Subcutaneous adipose tissue (tissue), 4 donors: ENCODE results near the gene CYP11A1. TPM values are rescaled to one million over a fixed set of nuclear protein-coding genes. Genes with fewer than 3 reads are reported as not detected.

Experiments used
- total RNA-seq, 4 donors: library from RNA; depleted of rRNA; stranded (reverse); fragments of >200 nt; gene quantifications; one replicate each; pipeline ENCODE4 v1.1.0, GENCODE V29; 2016
- TF ChIP-seq, protein P1 (sequence below): fragments of 450-650 bp; IDR thresholded peaks from one replicate; pipeline ENCODE4 v1.5.1; 2016; ENCODE audit warnings: low read depth, mild to moderate bottlenecking, control low read depth, antibody characterized with exemption, moderate library complexity

The CYP11A1 gene
- total RNA-seq, 4 donors from 2014 or later: 1.6 to 3.6 (median 2.5) TPM

GRCh38 chr15:74368121-74368520 lies 675 bp upstream of the CYP11A1 start:
- TF ChIP-seq, protein P1, sequence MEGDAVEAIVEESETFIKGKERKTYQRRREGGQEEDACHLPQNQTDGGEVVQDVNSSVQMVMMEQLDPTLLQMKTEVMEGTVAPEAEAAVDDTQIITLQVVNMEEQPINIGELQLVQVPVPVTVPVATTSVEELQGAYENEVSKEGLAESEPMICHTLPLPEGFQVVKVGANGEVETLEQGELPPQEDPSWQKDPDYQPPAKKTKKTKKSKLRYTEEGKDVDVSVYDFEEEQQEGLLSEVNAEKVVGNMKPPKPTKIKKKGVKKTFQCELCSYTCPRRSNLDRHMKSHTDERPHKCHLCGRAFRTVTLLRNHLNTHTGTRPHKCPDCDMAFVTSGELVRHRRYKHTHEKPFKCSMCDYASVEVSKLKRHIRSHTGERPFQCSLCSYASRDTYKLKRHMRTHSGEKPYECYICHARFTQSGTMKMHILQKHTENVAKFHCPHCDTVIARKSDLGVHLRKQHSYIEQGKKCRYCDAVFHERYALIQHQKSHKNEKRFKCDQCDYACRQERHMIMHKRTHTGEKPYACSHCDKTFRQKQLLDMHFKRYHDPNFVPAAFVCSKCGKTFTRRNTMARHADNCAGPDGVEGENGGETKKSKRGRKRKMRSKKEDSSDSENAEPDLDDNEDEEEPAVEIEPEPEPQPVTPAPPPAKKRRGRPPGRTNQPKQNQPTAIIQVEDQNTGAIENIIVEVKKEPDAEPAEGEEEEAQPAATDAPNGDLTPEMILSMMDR: no peak

- TF ChIP-seq, protein P1: no peak
Observed at GRCh38 chr15:74365598-74366445, 1.6 kb downstream of the CYP11A1 start.

DNA sequence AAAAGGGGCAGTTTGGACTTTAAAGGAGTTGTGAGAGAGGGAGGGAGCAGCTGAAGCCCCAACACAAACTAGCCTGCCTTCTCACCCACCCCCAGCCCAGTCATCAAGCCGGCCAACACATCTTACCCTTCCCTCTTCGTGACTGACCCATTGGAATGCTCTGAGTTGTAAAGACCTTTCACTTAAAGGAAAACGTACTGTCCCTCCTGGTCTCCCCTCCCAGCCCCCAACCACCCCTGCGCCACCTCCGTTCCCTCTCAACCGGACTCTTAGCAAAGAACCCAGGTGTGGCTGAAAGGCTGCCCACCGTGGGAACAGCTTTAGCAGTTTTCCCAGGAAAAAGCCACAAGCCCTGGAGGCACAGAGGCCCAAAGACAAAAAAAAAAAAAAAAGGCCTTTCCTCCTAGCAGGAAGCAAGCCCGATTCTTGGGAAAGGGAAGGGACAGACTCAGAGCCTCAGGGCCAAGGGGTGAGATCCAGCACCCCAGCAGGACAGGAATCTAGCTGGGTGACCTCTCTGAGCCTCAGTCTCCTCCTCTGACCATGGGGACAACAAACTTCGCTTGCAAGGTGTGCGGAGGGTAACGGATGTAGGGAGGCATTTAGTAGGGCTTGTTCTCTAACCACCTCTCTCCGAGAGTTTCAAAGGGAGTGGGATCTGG lies 2.4 kb downstream of the CYP11A1 start:
- TF ChIP-seq, protein P1: no peak

DNA sequence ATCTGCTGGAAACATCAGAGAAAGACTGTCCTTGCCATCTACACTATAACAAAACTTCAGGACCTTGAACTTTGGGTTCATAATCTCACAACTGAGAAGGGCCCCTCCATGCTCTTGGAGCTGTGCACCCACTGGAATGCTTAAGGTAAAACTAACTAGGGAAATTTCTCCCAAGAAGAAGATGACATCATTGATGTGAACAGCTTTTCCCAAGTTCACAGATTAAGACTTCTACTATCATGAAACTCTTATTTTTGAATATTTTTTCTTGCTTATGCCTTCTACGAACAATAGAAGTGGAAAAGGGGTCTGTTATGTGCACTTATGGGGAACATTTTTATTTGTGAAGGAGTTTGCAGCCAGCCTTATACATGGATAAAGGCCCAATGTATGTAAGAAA lies 5.0 kb downstream of the CYP11A1 start:
- TF ChIP-seq, protein P1: no peak

DNA sequence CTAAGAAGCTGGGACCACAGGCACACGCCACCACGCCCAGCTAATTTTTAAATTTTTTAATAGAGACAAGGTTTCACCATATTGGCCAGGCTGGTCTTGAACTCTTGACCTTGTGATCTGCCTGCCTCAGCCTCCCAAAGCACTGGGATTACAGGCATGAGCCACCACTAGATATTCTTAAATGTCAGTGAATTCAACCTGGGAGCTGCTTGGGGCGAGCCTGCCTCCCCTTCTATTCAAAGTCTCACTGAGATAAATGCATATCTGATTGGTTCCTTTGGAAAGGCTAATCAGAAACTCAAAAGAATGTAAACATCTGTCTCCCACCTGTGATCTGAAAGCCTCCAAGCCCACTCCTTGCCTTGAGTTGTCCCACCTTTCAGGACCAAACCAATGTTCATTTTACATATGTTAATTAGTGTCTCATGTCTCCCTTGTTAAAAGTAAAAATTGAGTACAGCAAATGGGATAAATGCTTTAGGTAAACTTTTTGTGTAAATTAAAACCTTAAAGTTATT lies 15.0 kb downstream of the CYP11A1 start:
- TF ChIP-seq, protein P1: no peak

GRCh38 chr15:74351670-74352069 lies 15.8 kb downstream of the CYP11A1 start:
- TF ChIP-seq, protein P1: no peak
